NCI-H2029 (cell line): ENCODE results near the gene MBD3L3.
"Not testable (repeated sequence)": the region's sequence is repeated elsewhere in the genome, so short reads cannot be mapped to it uniquely, and the experiment has no call there.

Experiments
- DNase-seq: peaks from one replicate; lab custom pipeline; 2025; lab: John Stamatoyannopoulos, UW

MBD3L3 gene

GRCh38 chr19:7063339-7063738 lies 4.9 kb upstream of the MBD3L3 start:
- no peak for DNase-seq

GRCh38 chr19:7059977-7060376 lies 1.5 kb upstream of the MBD3L3 start:
- DNase-seq, result not testable (repeated sequence)

- not testable (repeated sequence) for DNase-seq
These were observed 2.1 kb downstream of the MBD3L3 start for GRCh38 chr19:7056371-7056770.

- DNase-seq, result not testable (repeated sequence)
These were observed 2.8 kb downstream of the MBD3L3 start for GRCh38 chr19:7055679-7056078.

GRCh38 chr19:7054635-7055368 lies 3.7 kb downstream of the MBD3L3 start:
- not testable (repeated sequence) for DNase-seq

GRCh38 chr19:7052896-7053295 lies 5.6 kb downstream of the MBD3L3 start:
- not testable (repeated sequence) for DNase-seq

GRCh38 chr19:7051421-7051820 lies 7.1 kb downstream of the MBD3L3 start:
- DNase-seq, result not testable (repeated sequence)

GRCh38 chr19:7049021-7049420 lies 9.5 kb downstream of the MBD3L3 start, which contains the start of gene MBD3L2:
Gene MBD3L2 (plus strand): TSS chr19:7049321. CDS start chr19:7049374, 53 bp downstream.
- DNase-seq, result not testable (repeated sequence)

- DNase-seq, result not testable (repeated sequence)
These were observed 16.9 kb downstream of the MBD3L3 start for GRCh38 chr19:7041563-7041962.

- not testable (repeated sequence) for DNase-seq
These were observed 18.4 kb downstream of the MBD3L3 start, which contains the start of gene MBD3L4 for GRCh38 chr19:7040079-7040478. Gene MBD3L4 (minus strand): TSS chr19:7040179. CDS start chr19:7040144, 35 bp downstream.

- not testable (repeated sequence) for DNase-seq
These were observed 28.2 kb downstream of the MBD3L3 start, which contains the start of gene MBD3L5 for GRCh38 chr19:7030278-7030677. Gene MBD3L5 (plus strand): TSS chr19:7030578. CDS start chr19:7030612, 34 bp downstream.

- not testable (repeated sequence) for DNase-seq
These were observed 29.7 kb downstream of the MBD3L3 start for GRCh38 chr19:7028790-7029189.

- not testable (repeated sequence) for DNase-seq
These were observed 37.1 kb downstream of the MBD3L3 start, which contains the start of gene MBD3L2B for GRCh38 chr19:7021331-7021730. Gene MBD3L2B (minus strand): TSS chr19:7021431. CDS start chr19:7021397, 34 bp downstream.

GRCh38 chr19:7018828-7019227 lies 39.6 kb downstream of the MBD3L3 start:
- DNase-seq, result no peak

GRCh38 chr19:7013678-7014077 lies 44.8 kb downstream of the MBD3L3 start:
- DNase-seq, result no peak

- DNase-seq, result no peak
These were observed 47.5 kb downstream of the MBD3L3 start for GRCh38 chr19:7010722-7011593.

GRCh38 chr19:7007859-7008258 lies 50.6 kb downstream of the MBD3L3 start:
- DNase-seq, result no peak
